ENCODE data around the gene RASA1.

RASA1 gene

GRCh38 chr5:87307796-87308423 is 40.2 kb downstream of the RASA1 start:
- H3K36me3 ChIP-seq (ENCODE audit: control insufficient read depth in 5 of 5, insufficient read depth in 5 of 5, low read length in 5 of 5) = peaks cover 6 to 22% (median 13%) of the 10 kb centered on the region in 5 donors
- H3K9me3 ChIP-seq (ENCODE audit: control insufficient read depth in 5 of 5, low read length in 5 of 5) = no peaks in the 10 kb centered on the region
- no peaks in the 10 kb centered on the region for H3K27me3 ChIP-seq (ENCODE audit: control insufficient read depth in 5 of 5, insufficient read depth in 4 of 5, low read length in 5 of 5)
- H3K27ac ChIP-seq (ENCODE audit: low read depth, low read length) = no peak overlapping the region
- no peak overlapping the region for H3K9ac ChIP-seq (ENCODE audit: low read length in 5 of 5)
- no peak overlapping the region for H3K4me3 ChIP-seq (ENCODE audit: low read depth in 1 of 5, low read length in 5 of 5)
- peaks cover 0 to 4% (median 0%) of the 10 kb centered on the region in 5 donors for H3K4me1 ChIP-seq (ENCODE audit: control insufficient read depth in 5 of 5, insufficient read depth in 5 of 5, low read length in 5 of 5)

GRCh38 chr5:87311405-87312279 is 44.0 kb downstream of the RASA1 start:
- H3K27ac ChIP-seq (ENCODE audit: low read depth, low read length) = no peak overlapping the region
- H3K27me3 ChIP-seq (ENCODE audit: control insufficient read depth in 5 of 5, insufficient read depth in 4 of 5, low read length in 5 of 5) = no peaks in the 10 kb centered on the region
- H3K4me3 ChIP-seq (ENCODE audit: low read depth in 1 of 5, low read length in 5 of 5) = no peak overlapping the region
- H3K9me3 ChIP-seq (ENCODE audit: control insufficient read depth in 5 of 5, low read length in 5 of 5) = no peaks in the 10 kb centered on the region
- H3K36me3 ChIP-seq (ENCODE audit: control insufficient read depth in 5 of 5, insufficient read depth in 5 of 5, low read length in 5 of 5) = peaks cover 0 to 7% (median 0%) of the 10 kb centered on the region in 5 donors
- H3K4me1 ChIP-seq (ENCODE audit: control insufficient read depth in 5 of 5, insufficient read depth in 5 of 5, low read length in 5 of 5) = peaks cover 0 to 7% (median 3%) of the 10 kb centered on the region in 5 donors
- H3K9ac ChIP-seq (ENCODE audit: low read length in 5 of 5) = no peak overlapping the region

GRCh38 chr5:87313216-87313615 is 45.5 kb downstream of the RASA1 start:
- H3K27ac ChIP-seq (ENCODE audit: low read depth, low read length) = no peak overlapping the region
- peaks cover 0 to 11% (median 4%) of the 10 kb centered on the region in 5 donors for H3K4me1 ChIP-seq (ENCODE audit: control insufficient read depth in 5 of 5, insufficient read depth in 5 of 5, low read length in 5 of 5)
- no peaks in the 10 kb centered on the region for H3K27me3 ChIP-seq (ENCODE audit: control insufficient read depth in 5 of 5, insufficient read depth in 4 of 5, low read length in 5 of 5)
- H3K4me3 ChIP-seq (ENCODE audit: low read depth in 1 of 5, low read length in 5 of 5) = no peak overlapping the region
- H3K9me3 ChIP-seq (ENCODE audit: control insufficient read depth in 5 of 5, low read length in 5 of 5) = no peaks in the 10 kb centered on the region
- H3K9ac ChIP-seq (ENCODE audit: low read length in 5 of 5) = no peak overlapping the region
- peaks cover 0 to 7% (median 0%) of the 10 kb centered on the region in 5 donors for H3K36me3 ChIP-seq (ENCODE audit: control insufficient read depth in 5 of 5, insufficient read depth in 5 of 5, low read length in 5 of 5)

GRCh38 chr5:87319469-87319868 is 51.8 kb downstream of the RASA1 start:
- H3K27ac ChIP-seq (ENCODE audit: low read depth, low read length) = no peak overlapping the region
- H3K4me1 ChIP-seq (ENCODE audit: control insufficient read depth in 5 of 5, insufficient read depth in 5 of 5, low read length in 5 of 5) = peaks cover 0 to 7% (median 4%) of the 10 kb centered on the region in 5 donors
- H3K36me3 ChIP-seq (ENCODE audit: control insufficient read depth in 5 of 5, insufficient read depth in 5 of 5, low read length in 5 of 5) = peaks cover 0 to 6% (median 0%) of the 10 kb centered on the region in 5 donors
- H3K27me3 ChIP-seq (ENCODE audit: control insufficient read depth in 5 of 5, insufficient read depth in 4 of 5, low read length in 5 of 5) = no peaks in the 10 kb centered on the region
- no peak overlapping the region for H3K9ac ChIP-seq (ENCODE audit: low read length in 5 of 5)
- no peak overlapping the region for H3K4me3 ChIP-seq (ENCODE audit: low read depth in 1 of 5, low read length in 5 of 5)
- H3K9me3 ChIP-seq (ENCODE audit: control insufficient read depth in 5 of 5, low read length in 5 of 5) = no peaks in the 10 kb centered on the region

GRCh38 chr5:87321605-87322004 is 53.9 kb downstream of the RASA1 start:
- Histone ChIP-seq H3K9me3 (ENCODE audit: control insufficient read depth in 5 of 5, low read length in 5 of 5) (no peaks in the 10 kb centered on the region), H3K9ac (ENCODE audit: low read length in 5 of 5) (no peak overlapping the region), H3K4me1 (ENCODE audit: control insufficient read depth in 5 of 5, insufficient read depth in 5 of 5, low read length in 5 of 5) (peaks cover 0 to 4% (median 2%) of the 10 kb centered on the region in 5 donors), H3K27me3 (ENCODE audit: control insufficient read depth in 5 of 5, insufficient read depth in 4 of 5, low read length in 5 of 5) (no peaks in the 10 kb centered on the region), H3K36me3 (ENCODE audit: control insufficient read depth in 5 of 5, insufficient read depth in 5 of 5, low read length in 5 of 5) (peaks cover 0 to 8% (median 0%) of the 10 kb centered on the region in 5 donors), H3K4me3 (ENCODE audit: low read depth in 1 of 5, low read length in 5 of 5) (no peak overlapping the region), H3K27ac (ENCODE audit: low read depth, low read length) (no peak overlapping the region)

GRCh38 chr5:87322381-87322780 is 54.7 kb downstream of the RASA1 start:
- Histone ChIP-seq H3K4me3 (ENCODE audit: low read depth in 1 of 5, low read length in 5 of 5) (no peak overlapping the region), H3K4me1 (ENCODE audit: control insufficient read depth in 5 of 5, insufficient read depth in 5 of 5, low read length in 5 of 5) (peaks cover 0 to 2% (median 0%) of the 10 kb centered on the region in 5 donors), H3K9ac (ENCODE audit: low read length in 5 of 5) (no peak overlapping the region), H3K27me3 (ENCODE audit: control insufficient read depth in 5 of 5, insufficient read depth in 4 of 5, low read length in 5 of 5) (no peaks in the 10 kb centered on the region), H3K27ac (ENCODE audit: low read depth, low read length) (no peak overlapping the region), H3K9me3 (ENCODE audit: control insufficient read depth in 5 of 5, low read length in 5 of 5) (no peaks in the 10 kb centered on the region), H3K36me3 (ENCODE audit: control insufficient read depth in 5 of 5, insufficient read depth in 5 of 5, low read length in 5 of 5) (peaks cover 0 to 8% (median 0%) of the 10 kb centered on the region in 5 donors)

GRCh38 chr5:87327998-87328397 is 60.3 kb downstream of the RASA1 start:
- Histone ChIP-seq H3K36me3 (ENCODE audit: control insufficient read depth in 5 of 5, insufficient read depth in 5 of 5, low read length in 5 of 5) (peaks cover 0 to 4% (median 0%) of the 10 kb centered on the region in 5 donors), H3K27me3 (ENCODE audit: control insufficient read depth in 5 of 5, insufficient read depth in 4 of 5, low read length in 5 of 5) (no peaks in the 10 kb centered on the region), H3K27ac (ENCODE audit: low read depth, low read length) (no peak overlapping the region), H3K4me3 (ENCODE audit: low read depth in 1 of 5, low read length in 5 of 5) (no peak overlapping the region), H3K4me1 (ENCODE audit: control insufficient read depth in 5 of 5, insufficient read depth in 5 of 5, low read length in 5 of 5) (peaks cover 0 to 6% (median 0%) of the 10 kb centered on the region in 5 donors), H3K9ac (ENCODE audit: low read length in 5 of 5) (no peak overlapping the region), H3K9me3 (ENCODE audit: control insufficient read depth in 5 of 5, low read length in 5 of 5) (no peaks in the 10 kb centered on the region)

- H3K9me3 ChIP-seq (ENCODE audit: control insufficient read depth in 5 of 5, low read length in 5 of 5) = no peaks in the 10 kb centered on the region
- H3K9ac ChIP-seq (ENCODE audit: low read length in 5 of 5) = no peak overlapping the region
- no peak overlapping the region for H3K27ac ChIP-seq (ENCODE audit: low read depth, low read length)
- H3K27me3 ChIP-seq (ENCODE audit: control insufficient read depth in 5 of 5, insufficient read depth in 4 of 5, low read length in 5 of 5) = no peaks in the 10 kb centered on the region
- H3K4me3 ChIP-seq (ENCODE audit: low read depth in 1 of 5, low read length in 5 of 5) = no peak overlapping the region
- H3K4me1 ChIP-seq (ENCODE audit: control insufficient read depth in 5 of 5, insufficient read depth in 5 of 5, low read length in 5 of 5) = peaks cover 0 to 6% (median 0%) of the 10 kb centered on the region in 5 donors
- H3K36me3 ChIP-seq (ENCODE audit: control insufficient read depth in 5 of 5, insufficient read depth in 5 of 5, low read length in 5 of 5) = peaks cover 1 to 13% (median 5%) of the 10 kb centered on the region in 5 donors
Observed at GRCh38 chr5:87329114-87329513, 61.4 kb downstream of the RASA1 start.

GRCh38 chr5:87339986-87340385 is 72.3 kb downstream of the RASA1 start:
- no peak overlapping the region for H3K4me3 ChIP-seq (ENCODE audit: low read depth in 1 of 5, low read length in 5 of 5)
- no peak overlapping the region for H3K9ac ChIP-seq (ENCODE audit: low read length in 5 of 5)
- peaks cover 0 to 4% (median 0%) of the 10 kb centered on the region in 5 donors for H3K4me1 ChIP-seq (ENCODE audit: control insufficient read depth in 5 of 5, insufficient read depth in 5 of 5, low read length in 5 of 5)
- H3K27ac ChIP-seq (ENCODE audit: low read depth, low read length) = no peak overlapping the region
- H3K36me3 ChIP-seq (ENCODE audit: control insufficient read depth in 5 of 5, insufficient read depth in 5 of 5, low read length in 5 of 5) = peaks cover 9 to 37% (median 25%) of the 10 kb centered on the region in 5 donors
- no peaks in the 10 kb centered on the region for H3K9me3 ChIP-seq (ENCODE audit: control insufficient read depth in 5 of 5, low read length in 5 of 5)
- no peaks in the 10 kb centered on the region for H3K27me3 ChIP-seq (ENCODE audit: control insufficient read depth in 5 of 5, insufficient read depth in 4 of 5, low read length in 5 of 5)

- H3K27me3 ChIP-seq (ENCODE audit: control insufficient read depth in 5 of 5, insufficient read depth in 4 of 5, low read length in 5 of 5) = no peaks in the 10 kb centered on the region
- H3K9ac ChIP-seq (ENCODE audit: low read length in 5 of 5) = no peak overlapping the region
- peaks cover 9 to 37% (median 25%) of the 10 kb centered on the region in 5 donors for H3K36me3 ChIP-seq (ENCODE audit: control insufficient read depth in 5 of 5, insufficient read depth in 5 of 5, low read length in 5 of 5)
- H3K27ac ChIP-seq (ENCODE audit: low read depth, low read length) = no peak overlapping the region
- no peak overlapping the region for H3K4me3 ChIP-seq (ENCODE audit: low read depth in 1 of 5, low read length in 5 of 5)
- no peaks in the 10 kb centered on the region for H3K9me3 ChIP-seq (ENCODE audit: control insufficient read depth in 5 of 5, low read length in 5 of 5)
- peaks cover 0 to 4% (median 0%) of the 10 kb centered on the region in 5 donors for H3K4me1 ChIP-seq (ENCODE audit: control insufficient read depth in 5 of 5, insufficient read depth in 5 of 5, low read length in 5 of 5)
Observed at GRCh38 chr5:87340716-87341115, 73.0 kb downstream of the RASA1 start.
